Heart left ventricle (tissue), 13 donors: ENCODE measurements around the gene DENR.

Experiments
- POLR2A ChIP-seq, 2 donors: fragments of 450-650 bp; IDR thresholded peaks; one replicate each; pipeline ENCODE4 v1.6.1; 2017; ENCODE audit warnings: antibody characterized with exemption in 2 of 2, mild to moderate bottlenecking in 2 of 2, moderate library complexity in 2 of 2
- TF ChIP-seq, protein P1 (sequence below), 12 donors: fragments of 200-600 bp; sonication (generic) in 4 of 12; IDR thresholded peaks; one replicate each; pipeline versions ENCODE4 v1.5.0 to v1.8.0; 2018 to 2022; ENCODE audit warnings: antibody characterized with exemption in 12 of 12, mild to moderate bottlenecking in 5 of 12
- donor health status: ischemic (EF 13 %, LVEDD 7.1; RV severe dilation, severe dysfunction).
- donor health status: DM: no; HTN: yes; CAD: no.
- donor health status: DM: no; HTN: no; CAD: no.
- donor health status: ischemic (EF 25% LVEDD 6.9; RV normal size, moderate dysfunction).
- donor health status: ischemic (EF 25% LVEDD 5.7; RV mildly dilated, moderate dysfunction).
- donor health status: ischemic (EF 35%, LVEDD 5.7; RV mildly dilated, moderate dysfunction).
- donor health status: nonischemic (EF 11% LVEDD 7.7; RV severe dilation, severe dysfunction).
- donor health status: DM: yes; HTN: yes; CAD: no.
- donor health status: PGD.
- donor health status: ischemic (EF 29% LVEDD 5.4; RV normal size, mild dysfunction).
- donor health status: nonischemic (EF 23%, LVEDD 6.1; RV moderate dilation, normal function).

DNA sequence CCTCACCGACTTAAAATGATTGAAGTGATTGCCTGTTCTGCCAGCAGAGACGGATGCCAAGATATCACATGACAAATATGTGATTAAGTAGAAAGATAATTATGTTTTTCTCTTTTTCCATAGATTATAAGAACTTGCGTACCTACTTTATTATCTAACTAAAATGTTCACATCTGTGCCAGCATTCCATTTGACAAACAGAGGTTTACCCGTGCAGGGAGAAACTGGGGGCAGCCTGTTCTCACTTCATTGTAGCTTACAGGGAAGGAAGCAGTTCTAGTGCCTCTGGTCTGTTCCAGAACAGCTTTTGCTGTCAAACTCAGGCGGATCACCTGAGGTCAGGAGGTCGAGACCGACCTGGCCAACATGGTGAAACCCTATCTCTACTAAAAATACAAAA lies 51.3 kb downstream of the DENR start:
- TF ChIP-seq, protein P1, sequence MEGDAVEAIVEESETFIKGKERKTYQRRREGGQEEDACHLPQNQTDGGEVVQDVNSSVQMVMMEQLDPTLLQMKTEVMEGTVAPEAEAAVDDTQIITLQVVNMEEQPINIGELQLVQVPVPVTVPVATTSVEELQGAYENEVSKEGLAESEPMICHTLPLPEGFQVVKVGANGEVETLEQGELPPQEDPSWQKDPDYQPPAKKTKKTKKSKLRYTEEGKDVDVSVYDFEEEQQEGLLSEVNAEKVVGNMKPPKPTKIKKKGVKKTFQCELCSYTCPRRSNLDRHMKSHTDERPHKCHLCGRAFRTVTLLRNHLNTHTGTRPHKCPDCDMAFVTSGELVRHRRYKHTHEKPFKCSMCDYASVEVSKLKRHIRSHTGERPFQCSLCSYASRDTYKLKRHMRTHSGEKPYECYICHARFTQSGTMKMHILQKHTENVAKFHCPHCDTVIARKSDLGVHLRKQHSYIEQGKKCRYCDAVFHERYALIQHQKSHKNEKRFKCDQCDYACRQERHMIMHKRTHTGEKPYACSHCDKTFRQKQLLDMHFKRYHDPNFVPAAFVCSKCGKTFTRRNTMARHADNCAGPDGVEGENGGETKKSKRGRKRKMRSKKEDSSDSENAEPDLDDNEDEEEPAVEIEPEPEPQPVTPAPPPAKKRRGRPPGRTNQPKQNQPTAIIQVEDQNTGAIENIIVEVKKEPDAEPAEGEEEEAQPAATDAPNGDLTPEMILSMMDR (IDR thresholded peaks at IDR 0.05) = no peak
- no peak for TF ChIP-seq POLR2A (IDR thresholded peaks at IDR 0.05)
